ENCODE data around the gene GNL3L. TPM values are rescaled to one million over a fixed set of nuclear protein-coding genes. Genes with fewer than 3 reads are reported as not detected.
"Not testable (repeated sequence)": the region's sequence is repeated elsewhere in the genome, so short reads cannot be mapped to it uniquely, and the experiment has no call there.

The GNL3L gene
- total RNA-seq (38.5 TPM), polyA plus RNA-seq (10 to 100 TPM; 21.7 to 27.1 (median 23.5) TPM)

GRCh38 chrX:54529552-54530356 is at the start of gene GNL3L:
GNL3L (plus strand) TSS chrX:54530219; CDS start chrX:54532567, 2,348 bp downstream.
- DNase-seq (peak; percentile 73 to 90 (median 82)), ATAC-seq (ENCODE audit: low read depth in 2 of 2) (peak; percentile 81 to 85)
- Histone ChIP-seq H3K27ac (ENCODE audit: insufficient read depth, low read length, poor library complexity, severe bottlenecking) (peak within 1 kb of the TSS; percentile 83), H3K4me3 (ENCODE audit: low read depth, low read length) (peak within 1 kb of the TSS; percentile 95), H3K4me1 (ENCODE audit: control insufficient read depth, insufficient read depth, low read length, poor library complexity, severe bottlenecking) (peaks cover 20% of the 10 kb centered on the region), H3K27me3 (ENCODE audit: control insufficient read depth, insufficient read depth, low read length) (no peaks in the 10 kb centered on the region), H3K9me3 (ENCODE audit: control insufficient read depth in 2 of 2, low read length in 2 of 2) (peaks cover 0 to 2% of the 10 kb centered on the region in 2 experiments), H3K36me3 (ENCODE audit: control insufficient read depth, insufficient read depth, low read length) (peaks cover 6% of the 10 kb centered on the region)
- peak within 1 kb of the TSS; percentile 96 to 98 (median 97) for H3K27ac Mint-ChIP-seq
- H3K4me3 Mint-ChIP-seq = peak within 1 kb of the TSS; percentile 95 to 98 (median 98)
- no peaks in the 10 kb centered on the region for H3K27me3 Mint-ChIP-seq
- peaks cover 0 to 4% (median 0%) of the 10 kb centered on the region in 7 donors for H3K9me3 Mint-ChIP-seq
- peaks cover 10% of the 10 kb centered on the region for H3K36me3 Mint-ChIP-seq
- peaks cover 7 to 48% (median 18%) of the 10 kb centered on the region in 4 donors for H3K4me1 Mint-ChIP-seq

GRCh38 chrX:54482839-54483593 is 47.0 kb upstream of the GNL3L start:
- Histone ChIP-seq H3K4me1 (ENCODE audit: control insufficient read depth, insufficient read depth, low read length, poor library complexity, severe bottlenecking) (no peaks in the 10 kb centered on the region), H3K9me3 (ENCODE audit: control insufficient read depth in 2 of 2, low read length in 2 of 2) (no peaks in the 10 kb centered on the region), H3K36me3 (ENCODE audit: control insufficient read depth, insufficient read depth, low read length) (no peaks in the 10 kb centered on the region), H3K4me3 (ENCODE audit: low read depth, low read length) (no peak overlapping the region), H3K27me3 (ENCODE audit: control insufficient read depth, insufficient read depth, low read length) (no peaks in the 10 kb centered on the region), H3K27ac (ENCODE audit: insufficient read depth, low read length, poor library complexity, severe bottlenecking) (no peak overlapping the region)
- peaks cover 0 to 1% (median 0%) of the 10 kb centered on the region in 7 donors for H3K9me3 Mint-ChIP-seq
- H3K4me3 Mint-ChIP-seq = no peak overlapping the region
- H3K27ac Mint-ChIP-seq = no peak overlapping the region
- DNase-seq (no peak), ATAC-seq (ENCODE audit: low read depth in 2 of 2) (no peak)
- H3K36me3 Mint-ChIP-seq = no peaks in the 10 kb centered on the region
- H3K27me3 Mint-ChIP-seq = no peaks in the 10 kb centered on the region
- no peaks in the 10 kb centered on the region for H3K4me1 Mint-ChIP-seq

- no peaks in the 10 kb centered on the region for H3K36me3 ChIP-seq (ENCODE audit: control insufficient read depth, insufficient read depth, low read length)
- DNase-seq (no peak), ATAC-seq (ENCODE audit: low read depth in 2 of 2) (no peak)
- no peak overlapping the region for H3K27ac ChIP-seq (ENCODE audit: insufficient read depth, low read length, poor library complexity, severe bottlenecking)
- Mint-ChIP-seq H3K4me3 (no peak overlapping the region), H3K27me3 (no peaks in the 10 kb centered on the region), H3K27ac (no peak overlapping the region), H3K4me1 (no peaks in the 10 kb centered on the region), H3K9me3 (peaks cover 0 to 1% (median 0%) of the 10 kb centered on the region in 7 donors), H3K36me3 (no peaks in the 10 kb centered on the region)
- no peak overlapping the region for H3K4me3 ChIP-seq (ENCODE audit: low read depth, low read length)
- no peaks in the 10 kb centered on the region for H3K9me3 ChIP-seq (ENCODE audit: control insufficient read depth in 2 of 2, low read length in 2 of 2)
- H3K27me3 ChIP-seq (ENCODE audit: control insufficient read depth, insufficient read depth, low read length) = no peaks in the 10 kb centered on the region
- H3K4me1 ChIP-seq (ENCODE audit: control insufficient read depth, insufficient read depth, low read length, poor library complexity, severe bottlenecking) = no peaks in the 10 kb centered on the region
Observed at GRCh38 chrX:54483946-54484345, 46.1 kb upstream of the GNL3L start.

- Histone ChIP-seq H3K36me3 (ENCODE audit: control insufficient read depth, insufficient read depth, low read length) (no peaks in the 10 kb centered on the region), H3K27me3 (ENCODE audit: control insufficient read depth, insufficient read depth, low read length) (no peaks in the 10 kb centered on the region), H3K27ac (ENCODE audit: insufficient read depth, low read length, poor library complexity, severe bottlenecking) (no peak overlapping the region), H3K4me1 (ENCODE audit: control insufficient read depth, insufficient read depth, low read length, poor library complexity, severe bottlenecking) (no peaks in the 10 kb centered on the region), H3K9me3 (ENCODE audit: control insufficient read depth in 2 of 2, low read length in 2 of 2) (no peaks in the 10 kb centered on the region), H3K4me3 (ENCODE audit: low read depth, low read length) (no peak overlapping the region)
- H3K36me3 Mint-ChIP-seq = no peaks in the 10 kb centered on the region
- ATAC-seq (ENCODE audit: low read depth in 2 of 2) (no peak), DNase-seq (no peak)
- H3K9me3 Mint-ChIP-seq = peaks cover 0 to 1% (median 0%) of the 10 kb centered on the region in 7 donors
- no peak overlapping the region for H3K27ac Mint-ChIP-seq
- no peaks in the 10 kb centered on the region for H3K4me1 Mint-ChIP-seq
- peak overlapping the region in 1 of 4 donors; percentile 38 for H3K4me3 Mint-ChIP-seq
- H3K27me3 Mint-ChIP-seq = no peaks in the 10 kb centered on the region
Observed at GRCh38 chrX:54484666-54485065, 45.4 kb upstream of the GNL3L start.

- H3K27ac ChIP-seq (ENCODE audit: insufficient read depth, low read length, poor library complexity, severe bottlenecking); H3K4me3 ChIP-seq (ENCODE audit: low read depth, low read length); H3K27me3 ChIP-seq (ENCODE audit: control insufficient read depth, insufficient read depth, low read length); ATAC-seq (ENCODE audit: low read depth in 2 of 2); H3K36me3 ChIP-seq (ENCODE audit: control insufficient read depth, insufficient read depth, low read length); H3K9me3 ChIP-seq (ENCODE audit: control insufficient read depth in 2 of 2, low read length in 2 of 2); H3K4me3 Mint-ChIP-seq; H3K4me1 ChIP-seq (ENCODE audit: control insufficient read depth, insufficient read depth, low read length, poor library complexity, severe bottlenecking); H3K27ac Mint-ChIP-seq; H3K4me1 Mint-ChIP-seq; H3K9me3 Mint-ChIP-seq; H3K36me3 Mint-ChIP-seq; DNase-seq: not testable (repeated sequence)
- peaks cover 13% of the 10 kb centered on the region for H3K27me3 Mint-ChIP-seq
Observed at GRCh38 chrX:54489819-54490218, 40.2 kb upstream of the GNL3L start.

GRCh38 chrX:54492340-54492739 is 37.7 kb upstream of the GNL3L start:
- Mint-ChIP-seq H3K27me3 (peaks cover 25% of the 10 kb centered on the region), H3K4me1 (peaks cover 0 to 3% (median 0%) of the 10 kb centered on the region in 4 donors), H3K9me3 (peaks cover 0 to 10% (median 0%) of the 10 kb centered on the region in 7 donors), H3K27ac (no peak overlapping the region), H3K4me3 (peak overlapping the region in 1 of 4 donors; percentile 41), H3K36me3 (no peaks in the 10 kb centered on the region)
- H3K27me3 ChIP-seq (ENCODE audit: control insufficient read depth, insufficient read depth, low read length) = no peaks in the 10 kb centered on the region
- no peak for ATAC-seq (ENCODE audit: low read depth in 2 of 2)
- H3K9me3 ChIP-seq (ENCODE audit: control insufficient read depth in 2 of 2, low read length in 2 of 2) = no peaks in the 10 kb centered on the region
- no peak overlapping the region for H3K27ac ChIP-seq (ENCODE audit: insufficient read depth, low read length, poor library complexity, severe bottlenecking)
- no peaks in the 10 kb centered on the region for H3K36me3 ChIP-seq (ENCODE audit: control insufficient read depth, insufficient read depth, low read length)
- no peaks in the 10 kb centered on the region for H3K4me1 ChIP-seq (ENCODE audit: control insufficient read depth, insufficient read depth, low read length, poor library complexity, severe bottlenecking)
- no peak overlapping the region for H3K4me3 ChIP-seq (ENCODE audit: low read depth, low read length)
- DNase-seq = no peak

GRCh38 chrX:54494166-54494988 is 35.6 kb upstream of the GNL3L start:
- Mint-ChIP-seq H3K9me3 (peaks cover 0 to 10% (median 2%) of the 10 kb centered on the region in 7 donors), H3K36me3 (no peaks in the 10 kb centered on the region), H3K4me3 (peak overlapping the region in 2 of 4 donors; percentile 58 to 86), H3K4me1 (peaks cover 0 to 3% (median 0%) of the 10 kb centered on the region in 4 donors), H3K27me3 (peaks cover 37% of the 10 kb centered on the region), H3K27ac (no peak overlapping the region)
- DNase-seq (no peak), ATAC-seq (ENCODE audit: low read depth in 2 of 2) (no peak)
- H3K27me3 ChIP-seq (ENCODE audit: control insufficient read depth, insufficient read depth, low read length) = no peaks in the 10 kb centered on the region
- H3K36me3 ChIP-seq (ENCODE audit: control insufficient read depth, insufficient read depth, low read length) = no peaks in the 10 kb centered on the region
- H3K9me3 ChIP-seq (ENCODE audit: control insufficient read depth in 2 of 2, low read length in 2 of 2) = no peaks in the 10 kb centered on the region
- H3K4me3 ChIP-seq (ENCODE audit: low read depth, low read length) = no peak overlapping the region
- H3K27ac ChIP-seq (ENCODE audit: insufficient read depth, low read length, poor library complexity, severe bottlenecking) = no peak overlapping the region
- no peaks in the 10 kb centered on the region for H3K4me1 ChIP-seq (ENCODE audit: control insufficient read depth, insufficient read depth, low read length, poor library complexity, severe bottlenecking)
